NT2/D1 (cell line): Measurements from ENCODE around the gene LARGE1.

Source experiments
- DNase-seq: peaks from one replicate; pipeline ENCODE4 v3.0.0-alpha.2; 2011; ENCODE audit warnings: low read depth, low spot score
- H3K27me3 ChIP-seq: 2 replicates; pipeline ENCODE4 v1.6.0; 2011; ENCODE audit warnings: mild to moderate bottlenecking; ENCODE audit not compliant: insufficient read length, insufficient read depth
- H3K36me3 ChIP-seq: 2 replicates; pipeline ENCODE4 v1.6.1; 2011; ENCODE audit warnings: mild to moderate bottlenecking, low read length, mixed read lengths; ENCODE audit not compliant: insufficient read depth, insufficient read length
- H3K4me1 ChIP-seq: 2 replicates; pipeline ENCODE4 v1.5.1; 2011; ENCODE audit not compliant: insufficient read depth, insufficient read length
- H3K4me3 ChIP-seq: 2 replicates; pipeline ENCODE4 v1.5.1; 2011; ENCODE audit warnings: low read depth; ENCODE audit not compliant: insufficient read length
- H3K9ac ChIP-seq: 2 replicates; pipeline ENCODE4 v1.6.0; 2011; ENCODE audit warnings: low read depth; ENCODE audit not compliant: insufficient read length
- H3K9me3 ChIP-seq: 2 replicates; pipeline ENCODE4 v1.5.1; 2011; ENCODE audit warnings: mild to moderate bottlenecking, low read length; ENCODE audit not compliant: insufficient read depth
- SUZ12 ChIP-seq: IDR thresholded peaks from 2 replicates; pipeline ENCODE4 v1.6.1; 2011; ENCODE audit not compliant: insufficient read length, insufficient read depth; ENCODE audit errors: extremely low read depth
- YY1 ChIP-seq: IDR thresholded peaks from 2 replicates; pipeline ENCODE4 v1.6.1; 2011; ENCODE audit not compliant: insufficient read length, insufficient read depth
- ZNF274 ChIP-seq: IDR thresholded peaks from 2 replicates; pipeline ENCODE4 v1.6.1; 2011; ENCODE audit warnings: mild to moderate bottlenecking, low read depth, low read length

LARGE1 gene

DNA sequence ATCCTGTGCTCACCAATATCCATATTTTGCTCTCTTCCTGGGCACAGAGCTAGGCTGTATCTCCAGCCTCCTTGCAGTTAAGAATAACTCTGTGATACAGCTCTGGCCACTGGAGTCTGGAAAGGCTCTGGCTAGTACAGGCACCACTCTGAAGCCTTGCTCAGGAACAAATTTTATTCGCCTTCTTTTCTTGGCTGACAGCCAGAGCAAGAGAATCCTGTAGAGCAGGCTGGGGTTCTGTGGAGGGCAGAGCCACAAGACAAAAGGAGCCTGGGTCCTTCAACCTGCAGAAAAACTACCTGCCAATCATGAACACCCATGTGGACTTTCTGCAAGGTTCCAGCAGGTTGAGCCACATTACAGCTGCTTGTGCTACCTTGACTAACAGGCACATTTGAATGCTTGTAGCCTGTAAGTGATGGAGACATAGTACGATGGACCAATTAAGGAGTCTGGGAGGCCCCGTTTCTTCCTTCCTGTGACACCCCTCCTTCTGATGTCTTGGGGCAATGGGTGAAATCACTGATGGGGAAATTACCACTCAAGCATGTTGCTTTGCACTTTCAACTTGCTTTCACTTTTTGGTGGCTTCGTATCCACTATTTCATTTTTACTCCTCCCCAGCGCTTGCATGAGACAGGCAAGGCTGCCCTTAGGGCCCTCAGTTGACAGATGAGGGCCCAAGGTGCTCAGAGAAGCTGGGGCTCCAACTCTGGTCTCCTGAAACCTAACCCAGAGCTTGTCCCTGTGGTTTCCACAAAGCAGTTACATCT lies 594.9 kb downstream of the LARGE1 start:
- DNase-seq: no peak
- Histone ChIP-seq H3K4me1 (peaks cover 3% of the 10 kb centered on the region), H3K9ac (no peak overlapping the region)

DNA sequence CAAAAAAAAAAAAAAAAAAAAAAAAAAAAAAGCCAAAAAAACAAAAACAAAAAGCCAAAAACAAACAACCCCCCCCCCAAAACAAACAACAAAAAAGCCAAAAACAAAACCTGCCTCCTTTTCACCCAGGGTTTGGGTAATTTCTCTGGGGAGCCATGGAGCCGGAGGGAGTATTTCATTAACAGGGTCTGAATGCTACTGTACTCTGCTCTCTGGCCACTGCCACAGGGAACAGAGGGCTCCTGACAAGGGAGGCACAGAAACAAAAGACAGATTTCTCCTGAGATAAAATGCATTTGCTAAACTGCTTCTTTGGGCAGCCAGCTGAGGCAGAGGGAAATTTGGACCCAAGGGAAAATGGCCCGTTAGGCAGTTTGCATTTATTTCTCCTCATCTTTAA lies 596.0 kb downstream of the LARGE1 start:
- peaks cover 1% of the 10 kb centered on the region; the same call in 1 of the 2 replicates for H3K9me3 ChIP-seq
- H3K9ac ChIP-seq: no peak overlapping the region
- peaks cover 3% of the 10 kb centered on the region for H3K4me1 ChIP-seq
- no peaks in the 10 kb centered on the region for H3K27me3 ChIP-seq
- H3K36me3 ChIP-seq: no peaks in the 10 kb centered on the region
- DNase-seq: no peak
- H3K4me3 ChIP-seq: no peak overlapping the region
- TF ChIP-seq ZNF274 (no peak), SUZ12 (no peak), YY1 (no peak)

More for the DNA sequence above, 594.9 kb downstream of the LARGE1 start:
- Histone ChIP-seq H3K4me3 (no peak overlapping the region), H3K9me3 (peaks cover 8% of the 10 kb centered on the region; the same call in 1 of the 2 replicates), H3K27me3 (no peaks in the 10 kb centered on the region), H3K36me3 (no peaks in the 10 kb centered on the region)
- TF ChIP-seq SUZ12 (no peak), YY1 (no peak), ZNF274 (no peak)

DNA sequence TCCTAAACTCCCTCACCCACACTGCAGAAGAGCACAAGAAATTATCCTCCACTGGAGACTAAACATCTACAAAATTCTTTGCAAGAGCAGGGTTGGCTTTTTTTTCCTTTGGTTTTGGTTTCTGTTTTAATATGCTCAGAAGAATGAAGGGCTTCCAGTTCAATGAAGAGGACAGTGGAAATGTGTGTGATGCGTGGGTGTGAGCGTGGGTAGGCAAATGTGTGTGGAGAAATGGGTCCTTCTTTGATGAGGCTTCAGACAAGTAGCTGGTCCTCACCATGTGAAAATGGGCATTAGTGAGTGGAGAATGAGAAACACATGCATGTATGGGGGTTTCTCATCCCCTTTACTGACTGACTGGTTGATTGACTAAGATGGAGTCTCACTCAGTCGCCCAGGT lies 598.8 kb downstream of the LARGE1 start:
- no peak for DNase-seq
- no peak overlapping the region for H3K4me3 ChIP-seq
- peaks cover 3% of the 10 kb centered on the region for H3K4me1 ChIP-seq
- H3K9ac ChIP-seq: no peak overlapping the region
- no peaks in the 10 kb centered on the region for H3K27me3 ChIP-seq
- H3K36me3 ChIP-seq: no peaks in the 10 kb centered on the region
- TF ChIP-seq SUZ12 (no peak), YY1 (no peak), ZNF274 (no peak)
- no peaks in the 10 kb centered on the region for H3K9me3 ChIP-seq

DNA sequence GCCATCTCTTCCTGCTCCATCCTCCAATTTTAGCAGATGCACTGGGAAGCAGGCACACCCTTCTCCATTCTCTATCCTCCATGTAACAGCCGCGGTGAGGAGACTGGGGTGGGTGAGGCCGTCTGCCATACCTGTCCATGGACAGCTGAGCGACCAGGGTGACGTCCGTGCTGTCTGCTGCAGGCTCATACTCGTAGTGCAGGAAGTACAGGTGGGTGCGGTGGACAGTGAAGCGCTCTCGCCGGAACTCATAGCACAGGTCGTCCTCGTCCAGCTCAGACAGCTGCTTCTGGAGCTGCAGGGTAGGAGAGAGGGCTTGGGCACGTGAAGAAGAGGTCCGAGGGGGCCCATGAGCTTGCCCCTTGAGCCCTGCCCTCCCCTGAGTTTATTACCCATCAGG lies 604.3 kb downstream of the LARGE1 start:
- no peak for DNase-seq
- H3K9ac ChIP-seq: no peak overlapping the region
- no peaks in the 10 kb centered on the region for H3K36me3 ChIP-seq
- TF ChIP-seq YY1 (no peak), ZNF274 (no peak), SUZ12 (no peak)
- H3K9me3 ChIP-seq: no peaks in the 10 kb centered on the region
- no peaks in the 10 kb centered on the region for H3K4me1 ChIP-seq
- H3K4me3 ChIP-seq: no peak overlapping the region
- no peaks in the 10 kb centered on the region for H3K27me3 ChIP-seq

- H3K4me3 ChIP-seq: no peak overlapping the region
- DNase-seq: no peak
- no peaks in the 10 kb centered on the region for H3K4me1 ChIP-seq
- H3K9ac ChIP-seq: no peak overlapping the region
- H3K9me3 ChIP-seq: no peaks in the 10 kb centered on the region
- H3K36me3 ChIP-seq: no peaks in the 10 kb centered on the region
- TF ChIP-seq YY1: no peak
- H3K27me3 ChIP-seq: no peaks in the 10 kb centered on the region
These were observed 605.2 kb downstream of the LARGE1 start for GRCh38 chr22:33315117-33315516.

GRCh38 chr22:33314316-33314715 lies 606.0 kb downstream of the LARGE1 start:
- no peak for DNase-seq
- Histone ChIP-seq H3K27me3 (no peaks in the 10 kb centered on the region), H3K36me3 (no peaks in the 10 kb centered on the region), H3K4me1 (no peaks in the 10 kb centered on the region), H3K4me3 (no peak overlapping the region), H3K9me3 (no peaks in the 10 kb centered on the region), H3K9ac (no peak overlapping the region)
- TF ChIP-seq YY1 (no peak), ZNF274 (no peak), SUZ12 (no peak)

- TF ChIP-seq ZNF274 (no peak), YY1 (no peak), SUZ12 (no peak)
- Histone ChIP-seq H3K9ac (no peak overlapping the region), H3K36me3 (peaks cover 8% of the 10 kb centered on the region), H3K4me1 (no peaks in the 10 kb centered on the region), H3K27me3 (no peaks in the 10 kb centered on the region), H3K9me3 (no peaks in the 10 kb centered on the region), H3K4me3 (no peak overlapping the region)
- no peak for DNase-seq
These were observed 617.2 kb downstream of the LARGE1 start for GRCh38 chr22:33303099-33303498.
